AG08396 (cell line): ENCODE results near the gene NLK.
"Not testable (repeated sequence)": the region's sequence is repeated elsewhere in the genome, so short reads cannot be mapped to it uniquely, and the experiment has no call there.

ENCODE experiments used
- DNase-seq: peaks from one replicate; pipeline ENCODE4 v3.0.0; 2012; ENCODE audit warnings: low spot score, mixed read lengths

The NLK gene

GRCh38 chr17:28232966-28233870 lies 190.7 kb downstream of the NLK start:
- not testable (repeated sequence) for DNase-seq

GRCh38 chr17:28233872-28234856 lies 191.7 kb downstream of the NLK start:
- not testable (repeated sequence) for DNase-seq

- not testable (repeated sequence) for DNase-seq
These were observed 192.7 kb downstream of the NLK start for GRCh38 chr17:28235066-28235700.

- not testable (repeated sequence) for DNase-seq
These were observed 193.7 kb downstream of the NLK start for GRCh38 chr17:28236033-28236653.

- not testable (repeated sequence) for DNase-seq
These were observed 196.2 kb downstream of the NLK start for GRCh38 chr17:28238547-28239270.

- no peak for DNase-seq
These were observed 196.8 kb downstream of the NLK start for GRCh38 chr17:28239271-28239624.

GRCh38 chr17:28240688-28241340 lies 198.3 kb downstream of the NLK start:
- DNase-seq: no peak

GRCh38 chr17:28242791-28243190 lies 200.3 kb downstream of the NLK start:
- no peak for DNase-seq

GRCh38 chr17:28243268-28243667 lies 200.8 kb downstream of the NLK start:
- DNase-seq: not testable (repeated sequence)

- DNase-seq: no peak
These were observed 202.0 kb downstream of the NLK start for GRCh38 chr17:28244446-28244845.
